ENCODE data around the gene CUEDC1.

CUEDC1 gene

GRCh38 chr17:57914273-57915142 lies 40.7 kb downstream of the CUEDC1 start:
- peak; percentile 75 to 88 for DNase-seq

- peak; percentile 46 to 80 for DNase-seq
These were observed 41.5 kb downstream of the CUEDC1 start for GRCh38 chr17:57913575-57914272.

GRCh38 chr17:57911834-57912673 lies 43.2 kb downstream of the CUEDC1 start:
- peak; percentile 96 to 98 for DNase-seq

- DNase-seq = no peak
These were observed 44.5 kb downstream of the CUEDC1 start for GRCh38 chr17:57910462-57911420.

GRCh38 chr17:57909551-57909950 lies 45.7 kb downstream of the CUEDC1 start:
- DNase-seq = no peak

- no peak for DNase-seq
These were observed 46.9 kb downstream of the CUEDC1 start for GRCh38 chr17:57908278-57908677.

- peak; percentile 54 to 84 for DNase-seq
These were observed 48.3 kb downstream of the CUEDC1 start for GRCh38 chr17:57906910-57907309.

GRCh38 chr17:57905875-57906455 lies 49.2 kb downstream of the CUEDC1 start:
- DNase-seq = no peak

- DNase-seq = no peak
These were observed 51.3 kb downstream of the CUEDC1 start for GRCh38 chr17:57903961-57904360.

- no peak for DNase-seq
These were observed 52.1 kb downstream of the CUEDC1 start for GRCh38 chr17:57902800-57903759.

GRCh38 chr17:57902117-57902799 lies 53.0 kb downstream of the CUEDC1 start:
- no peak for DNase-seq

GRCh38 chr17:57900991-57901743 lies 54.0 kb downstream of the CUEDC1 start:
- DNase-seq = no peak

- peak in 1 of 2 experiments; percentile 42 for DNase-seq
These were observed 55.4 kb downstream of the CUEDC1 start for GRCh38 chr17:57899822-57900221.

- peak in 1 of 2 experiments; percentile 48 for DNase-seq
These were observed 55.8 kb downstream of the CUEDC1 start for GRCh38 chr17:57899391-57899790.

GRCh38 chr17:57898487-57899311 lies 56.5 kb downstream of the CUEDC1 start:
- DNase-seq = peak; percentile 92 to 98

GRCh38 chr17:57895382-57896060 lies 59.7 kb downstream of the CUEDC1 start:
- DNase-seq = no peak

GRCh38 chr17:57894848-57895247 lies 60.4 kb downstream of the CUEDC1 start:
- DNase-seq = no peak
